Neural progenitor cell (in vitro differentiated cells): ENCODE results near the gene MEGF6. TPM values are rescaled to one million over a fixed set of nuclear protein-coding genes. Genes with fewer than 3 reads are reported as not detected.
A peak's percentile ranks its signal among the peaks of the same experiment; 100 is the strongest.

Source experiments
- DNase-seq: peaks from one replicate; pipeline ENCODE4 v3.0.0-alpha.2; 2016; ENCODE audit warnings: low spot score
- H2AFZ ChIP-seq: fragments of 200-600 bp; sonication (generic); replicated peaks from 2 replicates; pipeline ENCODE4 v1.6.1; 2016; ENCODE audit warnings: antibody characterized with exemption
- H3F3A ChIP-seq: fragments of 200-600 bp; sonication (generic); 2 replicates; pipeline ENCODE4 v1.6.1; 2016; ENCODE audit warnings: antibody characterized with exemption, low read depth
- H3K27ac ChIP-seq: fragments of 200-600 bp; sonication (generic); 2 replicates; pipeline ENCODE4 v1.5.1; 2016; ENCODE audit warnings: mild to moderate bottlenecking
- H3K27me3 ChIP-seq: fragments of 200-600 bp; sonication (generic); 2 replicates; pipeline ENCODE4 v1.6.1; 2016; ENCODE audit warnings: mild to moderate bottlenecking, moderate library complexity
- H3K36me3 ChIP-seq: fragments of 200-600 bp; sonication (generic); 2 replicates; pipeline ENCODE4 v1.5.1; 2016
- H3K4me1 ChIP-seq: fragments of 200-600 bp; sonication (generic); 2 replicates; pipeline ENCODE4 v1.6.1; 2016; ENCODE audit warnings: mixed run types
- H3K4me2 ChIP-seq: fragments of 200-600 bp; sonication (generic); 2 replicates; pipeline ENCODE4 v1.6.1; 2016
- H3K4me3 ChIP-seq: fragments of 200-600 bp; sonication (generic); 2 replicates; pipeline ENCODE4 v1.5.1; 2016
- H3K79me2 ChIP-seq: fragments of 200-600 bp; sonication (generic); 2 replicates; pipeline ENCODE4 v1.6.1; 2016; ENCODE audit warnings: low read depth
- H3K9ac ChIP-seq: fragments of 200-600 bp; sonication (generic); 2 replicates; pipeline ENCODE4 v1.6.1; 2016
- H3K9me3 ChIP-seq: fragments of 200-600 bp; sonication (generic); 2 replicates; pipeline ENCODE4 v1.5.1; 2016; ENCODE audit warnings: low read depth
- H4K20me1 ChIP-seq: fragments of 200-600 bp; sonication (generic); 2 replicates; pipeline ENCODE4 v1.6.1; 2016; ENCODE audit warnings: low read depth
- H3K27ac Mint-ChIP-seq: 3 replicates; pipeline ENCODE4 v1.8.0; 2021; ENCODE audit warnings: mixed read lengths
- H3K27me3 Mint-ChIP-seq: 2 replicates; pipeline ENCODE4 v1.8.0; 2022; ENCODE audit warnings: low read depth, mild to moderate bottlenecking, inconsistent platforms, moderate library complexity, mixed read lengths; ENCODE audit not compliant: insufficient read depth
- H3K36me3 Mint-ChIP-seq: 3 replicates; pipeline ENCODE4 v1.8.0; 2021; ENCODE audit warnings: mixed read lengths
- H3K4me1 Mint-ChIP-seq: 3 replicates; pipeline ENCODE4 v1.8.0; 2021; ENCODE audit warnings: mixed read lengths
- H3K4me3 Mint-ChIP-seq: 3 replicates; pipeline ENCODE4 v1.8.0; 2021; ENCODE audit warnings: mild to moderate bottlenecking, moderate library complexity, mixed read lengths
- H3K9me3 Mint-ChIP-seq: 3 replicates; pipeline ENCODE4 v1.8.0; 2020; ENCODE audit warnings: mixed read lengths
- EZH2 ChIP-seq: fragments of 200-600 bp; sonication (generic); IDR thresholded peaks from 2 replicates; pipeline ENCODE4 v1.6.1; 2017; ENCODE audit warnings: antibody characterized with exemption, mild to moderate bottlenecking, moderate library complexity
- EZH2phosphoT487 ChIP-seq: fragments of 200-600 bp; sonication (generic); IDR thresholded peaks from 2 replicates; pipeline ENCODE4 v1.6.1; 2017; ENCODE audit warnings: antibody characterized with exemption
- total RNA-seq: library from RNA; depleted of rRNA; stranded (reverse); fragments of >200 nt; gene quantifications from 2 replicates; pipeline ENCODE4 v1.2.3, GENCODE V29; 2015; ENCODE audit warnings: low replicate concordance
- TF ChIP-seq, protein P1 (sequence below): fragments of 200-600 bp; sonication (generic); IDR thresholded peaks from 2 replicates; pipeline ENCODE4 v1.5.1; 2017; ENCODE audit warnings: antibody characterized with exemption, mild to moderate bottlenecking

Gene MEGF6
- total RNA-seq, 1 donor from 2014 or later, result 1.7 TPM

DNA sequence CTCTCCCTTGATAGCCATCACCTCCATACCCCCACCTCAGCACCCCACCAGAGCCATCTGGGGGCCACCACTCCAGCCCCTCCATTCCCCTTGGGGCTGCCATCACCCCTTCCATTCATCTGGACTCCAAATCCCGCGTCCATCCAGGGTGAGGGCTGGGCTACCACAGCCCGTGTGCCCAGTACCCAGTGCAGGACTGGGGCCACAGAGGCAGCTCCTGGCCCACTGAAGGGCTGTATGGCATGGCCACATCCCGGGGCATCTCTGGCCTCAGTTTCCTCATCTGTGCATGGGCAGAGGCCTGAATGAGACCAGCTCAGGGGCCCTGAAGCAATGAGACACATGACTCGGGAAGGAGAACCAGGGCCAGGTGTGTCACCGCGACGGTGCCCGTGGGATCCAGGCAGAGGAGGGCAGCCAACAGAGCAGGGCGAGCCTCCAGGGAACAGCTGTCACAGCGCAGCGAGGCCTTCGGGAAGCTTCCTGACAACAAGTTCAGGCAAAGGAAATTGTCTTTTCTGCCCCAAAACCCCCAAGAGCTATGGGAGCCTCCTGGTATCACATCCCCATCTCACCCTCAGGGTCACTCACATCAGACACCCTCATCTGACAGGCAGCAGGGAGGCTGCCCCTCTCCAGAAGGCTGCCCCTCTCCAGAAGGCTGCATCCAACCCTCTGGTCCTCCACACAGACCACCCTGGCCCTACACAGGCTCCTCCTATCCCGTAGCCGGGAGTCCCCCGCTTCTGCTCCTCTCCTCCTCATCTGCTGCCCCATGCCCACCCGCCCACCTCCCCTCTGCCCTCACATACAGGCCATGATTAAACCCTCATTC, 76.3 kb downstream of the MEGF6 start:
- H3K79me2 ChIP-seq, result no peaks in the 10 kb centered on the region
- Mint-ChIP-seq H3K27me3 (peaks cover 9% of the 10 kb centered on the region), H3K4me3 (no peak overlapping the region), H3K27ac (no peak overlapping the region), H3K9me3 (no peaks in the 10 kb centered on the region), H3K36me3 (no peaks in the 10 kb centered on the region), H3K4me1 (peaks cover 17% of the 10 kb centered on the region)
- no peak overlapping the region for H3K4me2 ChIP-seq
- H3K27me3 ChIP-seq, result peaks cover 15% of the 10 kb centered on the region
- no peaks in the 10 kb centered on the region for H3K36me3 ChIP-seq
- no peak overlapping the region for H3K9ac ChIP-seq
- TF ChIP-seq EZH2phosphoT487, result no peak
- TF ChIP-seq, protein P1, sequence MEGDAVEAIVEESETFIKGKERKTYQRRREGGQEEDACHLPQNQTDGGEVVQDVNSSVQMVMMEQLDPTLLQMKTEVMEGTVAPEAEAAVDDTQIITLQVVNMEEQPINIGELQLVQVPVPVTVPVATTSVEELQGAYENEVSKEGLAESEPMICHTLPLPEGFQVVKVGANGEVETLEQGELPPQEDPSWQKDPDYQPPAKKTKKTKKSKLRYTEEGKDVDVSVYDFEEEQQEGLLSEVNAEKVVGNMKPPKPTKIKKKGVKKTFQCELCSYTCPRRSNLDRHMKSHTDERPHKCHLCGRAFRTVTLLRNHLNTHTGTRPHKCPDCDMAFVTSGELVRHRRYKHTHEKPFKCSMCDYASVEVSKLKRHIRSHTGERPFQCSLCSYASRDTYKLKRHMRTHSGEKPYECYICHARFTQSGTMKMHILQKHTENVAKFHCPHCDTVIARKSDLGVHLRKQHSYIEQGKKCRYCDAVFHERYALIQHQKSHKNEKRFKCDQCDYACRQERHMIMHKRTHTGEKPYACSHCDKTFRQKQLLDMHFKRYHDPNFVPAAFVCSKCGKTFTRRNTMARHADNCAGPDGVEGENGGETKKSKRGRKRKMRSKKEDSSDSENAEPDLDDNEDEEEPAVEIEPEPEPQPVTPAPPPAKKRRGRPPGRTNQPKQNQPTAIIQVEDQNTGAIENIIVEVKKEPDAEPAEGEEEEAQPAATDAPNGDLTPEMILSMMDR, result no peak
- TF ChIP-seq EZH2, result no peak
- H3K9me3 ChIP-seq, result no peaks in the 10 kb centered on the region
- peaks cover 45% of the 10 kb centered on the region for H4K20me1 ChIP-seq
- H2AFZ ChIP-seq, result no peak overlapping the region
- H3K27ac ChIP-seq, result no peak overlapping the region
- peaks cover 14% of the 10 kb centered on the region for H3K4me1 ChIP-seq
- DNase-seq, result no peak
- H3F3A ChIP-seq, result peaks cover 7% of the 10 kb centered on the region
- H3K4me3 ChIP-seq, result no peak overlapping the region

DNA sequence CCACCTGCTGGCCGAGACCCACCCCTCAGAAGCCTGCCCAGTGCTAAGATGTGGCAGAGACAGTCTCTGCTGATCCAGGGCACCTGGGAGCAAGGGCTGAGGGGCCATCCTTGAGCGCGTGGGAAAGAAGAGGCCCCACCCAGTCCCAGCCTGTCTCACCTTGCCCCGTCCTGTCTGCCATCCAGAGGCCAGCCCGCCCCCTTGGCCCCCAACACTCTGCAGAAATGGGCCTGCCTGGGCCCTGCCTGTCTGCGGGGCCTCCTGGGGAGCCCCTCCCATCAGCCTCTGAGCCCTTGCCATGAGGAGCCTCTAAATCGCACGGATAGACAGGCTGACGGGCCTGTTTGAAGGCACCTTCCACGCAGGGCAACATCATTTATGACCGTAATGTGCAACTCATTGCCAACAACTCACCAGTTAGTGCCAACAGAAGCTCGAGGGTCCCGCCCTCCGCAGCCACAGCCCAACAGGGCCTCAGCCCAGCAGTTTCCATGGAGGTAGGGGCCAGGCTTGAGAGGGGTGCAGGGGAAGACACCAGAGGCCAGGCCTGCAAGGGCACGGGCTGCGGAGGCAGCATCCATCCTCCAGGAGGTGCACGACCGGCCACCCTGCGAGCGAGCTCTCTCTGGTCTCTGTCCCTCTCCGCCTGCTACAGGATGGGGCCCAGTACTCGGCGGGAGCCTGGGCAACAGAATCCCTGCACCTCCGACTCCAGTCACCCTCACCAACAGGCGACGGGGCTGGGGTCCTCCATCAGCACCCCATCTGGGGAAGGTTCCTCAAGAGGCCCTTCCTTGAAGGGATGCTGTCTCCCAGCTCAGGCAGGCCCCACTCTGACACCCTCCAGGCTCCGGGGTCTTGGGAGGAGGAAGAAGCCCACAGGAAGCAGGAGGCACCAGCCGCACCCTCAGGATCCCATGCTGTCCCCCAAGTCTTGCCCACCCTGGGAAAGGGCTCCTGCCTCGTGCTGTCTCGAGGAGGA, 78.0 kb downstream of the MEGF6 start:
- Mint-ChIP-seq H3K27ac (peak overlapping the region; percentile 69), H3K4me3 (no peak overlapping the region), H3K9me3 (no peaks in the 10 kb centered on the region), H3K27me3 (peaks cover 9% of the 10 kb centered on the region), H3K36me3 (no peaks in the 10 kb centered on the region), H3K4me1 (peaks cover 21% of the 10 kb centered on the region)
- peak; percentile 57 for DNase-seq
- no peak for TF ChIP-seq EZH2
- no peak for TF ChIP-seq EZH2phosphoT487
- TF ChIP-seq, protein P1, result peak; percentile 33
- Histone ChIP-seq H3K4me3 (no peak overlapping the region), H3F3A (peaks cover 7% of the 10 kb centered on the region), H4K20me1 (peaks cover 59% of the 10 kb centered on the region), H3K4me1 (peaks cover 14% of the 10 kb centered on the region), H3K9me3 (no peaks in the 10 kb centered on the region), H3K27ac (no peak overlapping the region), H3K27me3 (peaks cover 26% of the 10 kb centered on the region), H2AFZ (no peak overlapping the region), H3K9ac (no peak overlapping the region), H3K36me3 (no peaks in the 10 kb centered on the region), H3K79me2 (no peaks in the 10 kb centered on the region), H3K4me2 (no peak overlapping the region)

DNA sequence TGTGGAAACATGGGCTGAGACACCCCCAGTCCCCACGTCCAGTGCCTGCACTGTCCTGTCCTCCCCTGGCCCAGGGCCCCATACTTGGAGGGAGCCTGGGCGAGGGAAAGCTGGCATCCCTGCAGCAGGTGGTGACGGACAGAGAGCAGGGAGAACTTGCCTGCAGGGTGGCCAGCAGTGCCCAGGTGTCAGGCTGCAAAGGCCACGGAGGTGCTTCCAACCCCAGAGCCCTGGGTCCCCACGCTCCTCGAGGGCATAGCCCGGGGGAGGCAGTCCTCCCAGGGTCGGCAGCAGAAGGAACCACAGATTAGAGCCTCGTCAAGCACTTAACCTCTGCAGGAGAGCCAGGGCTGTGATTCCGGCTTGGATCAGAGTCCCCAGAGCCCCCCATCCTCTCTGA, 79.4 kb downstream of the MEGF6 start:
- DNase-seq, result no peak
- no peak overlapping the region for H3K4me3 ChIP-seq
- H3K79me2 ChIP-seq, result no peaks in the 10 kb centered on the region
- H3K9me3 ChIP-seq, result no peaks in the 10 kb centered on the region
- peaks cover 26% of the 10 kb centered on the region for H3K27me3 ChIP-seq
- H4K20me1 ChIP-seq, result peaks cover 68% of the 10 kb centered on the region
- no peaks in the 10 kb centered on the region for H3K36me3 ChIP-seq
- peaks cover 14% of the 10 kb centered on the region for H3K4me1 ChIP-seq
- peaks cover 7% of the 10 kb centered on the region for H3F3A ChIP-seq
- peak overlapping the region; percentile 89 for H3K4me3 Mint-ChIP-seq
- H3K9ac ChIP-seq, result no peak overlapping the region
- H3K27ac ChIP-seq, result no peak overlapping the region
- no peak for TF ChIP-seq EZH2
- TF ChIP-seq, protein P1, result no peak
- H3K4me2 ChIP-seq, result no peak overlapping the region
- no peak overlapping the region for H3K27ac Mint-ChIP-seq
- no peak overlapping the region for H2AFZ ChIP-seq
- no peaks in the 10 kb centered on the region for H3K36me3 Mint-ChIP-seq
- peaks cover 9% of the 10 kb centered on the region for H3K27me3 Mint-ChIP-seq
- peaks cover 28% of the 10 kb centered on the region for H3K4me1 Mint-ChIP-seq
- no peaks in the 10 kb centered on the region for H3K9me3 Mint-ChIP-seq
